Activated CD8-positive, alpha-beta memory T cell treated with anti-CD3 and anti-CD28 coated beads, Interleukin-2, amount 50 U/mL, for 4 hours (primary cell): Measurements from ENCODE around the gene OR8H3.
"Not testable (repeated sequence)": the region's sequence is repeated elsewhere in the genome, so short reads cannot be mapped to it uniquely, and the experiment has no call there.

Experiments used
- DNase-seq: peaks from one replicate; pipeline ENCODE4 v3.0.0-alpha.2; 2020

OR8H3 gene

GRCh38 chr11:56122073-56122472, at the start of gene OR8H3:
OR8H3 (plus strand) TSS chr11:56122373; CDS start chr11:56122373, 0 bp downstream.
- no peak for DNase-seq

GRCh38 chr11:56089697-56090096, 32.5 kb upstream of the OR8H3 start:
- DNase-seq: no peak

GRCh38 chr11:56093008-56093407, 29.2 kb upstream of the OR8H3 start, which contains the start of gene OR8I2:
OR8I2 (plus strand) TSS chr11:56093308; CDS start chr11:56093308, 0 bp downstream.
- DNase-seq: no peak

GRCh38 chr11:56103210-56103737, 18.9 kb upstream of the OR8H3 start, which contains the start of gene OR8H2:
OR8H2 (plus strand) TSS chr11:56103687; CDS start chr11:56105043, 1,356 bp downstream.
- no peak for DNase-seq

- no peak for DNase-seq
Measured at GRCh38 chr11:56140151-56140661, 18.0 kb downstream of the OR8H3 start, which contains the start of gene OR8J3. OR8J3 (minus strand) TSS chr11:56140201; CDS start chr11:56137718, 2,483 bp downstream.

- not testable (repeated sequence) for DNase-seq
Measured at GRCh38 chr11:56143681-56144080, 21.5 kb downstream of the OR8H3 start.

GRCh38 chr11:56151376-56151775, 29.2 kb downstream of the OR8H3 start:
- DNase-seq: no peak

- no peak for DNase-seq
Measured at GRCh38 chr11:56152333-56152732, 30.2 kb downstream of the OR8H3 start.

GRCh38 chr11:56160217-56160616, 38.0 kb downstream of the OR8H3 start, which contains the start of gene OR8K5:
OR8K5 (minus strand) TSS chr11:56160317; CDS start chr11:56160317, 0 bp downstream.
- DNase-seq: no peak

GRCh38 chr11:56163804-56164203, 41.6 kb downstream of the OR8H3 start:
- no peak for DNase-seq

GRCh38 chr11:56172256-56172830, 50.2 kb downstream of the OR8H3 start:
- no peak for DNase-seq
